Limb (tissue), 2 donors: ENCODE results near the gene GPBAR1.
A peak's percentile ranks its signal among the peaks of the same experiment; 100 is the strongest.

Experiments
- DNase-seq, 2 donors: peaks; one replicate each; pipeline ENCODE4 v3.0.0-alpha.2; 2016; ENCODE audit errors: extremely low spot score in 2 of 2

GPBAR1 gene

GRCh38 chr2:218285604-218286003 lies 24.8 kb downstream of the GPBAR1 start:
- no peak for DNase-seq

GRCh38 chr2:218286570-218287459 lies 26.0 kb downstream of the GPBAR1 start:
- peak; percentile 85 to 92 for DNase-seq

DNA sequence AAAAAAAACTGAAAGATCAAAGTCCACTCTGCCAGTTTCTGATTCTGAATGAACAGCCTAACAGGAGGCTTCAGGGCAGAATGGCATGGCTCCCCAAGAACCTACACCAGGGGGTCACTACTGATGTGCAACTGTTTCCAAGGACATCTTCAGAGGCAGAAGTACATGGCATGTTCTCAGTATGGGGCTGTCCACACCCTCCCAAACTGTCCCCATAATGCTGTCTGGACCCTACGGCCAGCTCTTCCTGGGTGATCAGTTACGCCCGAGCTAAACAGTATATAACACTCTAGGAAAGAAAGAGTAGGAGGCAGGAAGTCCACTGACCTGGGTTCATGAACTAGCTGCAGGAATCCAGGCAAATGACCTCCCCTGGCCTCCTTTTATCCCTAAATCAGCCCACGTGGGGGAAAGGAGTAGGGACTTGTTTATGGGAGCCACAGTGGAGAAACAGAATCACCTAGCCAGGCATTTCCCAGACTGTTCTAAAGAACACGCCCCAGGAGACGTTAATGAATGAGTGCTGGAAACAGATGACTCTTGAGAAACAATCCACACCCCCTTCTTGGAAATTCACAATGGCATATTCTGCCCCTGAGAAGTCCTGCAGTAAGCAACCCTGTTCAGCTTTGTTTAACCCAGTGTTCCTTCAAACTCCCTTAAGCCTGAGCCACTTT lies 29.0 kb downstream of the GPBAR1 start:
- no peak for DNase-seq

GRCh38 chr2:218290316-218291261 lies 29.8 kb downstream of the GPBAR1 start:
- DNase-seq = no peak

GRCh38 chr2:218291318-218292047 lies 30.7 kb downstream of the GPBAR1 start:
- DNase-seq = no peak

- DNase-seq = peak; percentile 84 to 89
Observed at GRCh38 chr2:218292048-218293014, 31.5 kb downstream of the GPBAR1 start, which contains the start of gene TMBIM1. TSS of gene TMBIM1 (minus strand) at chr2:218292503. CDS start at chr2:218282141, 10,362 bp downstream.

DNA sequence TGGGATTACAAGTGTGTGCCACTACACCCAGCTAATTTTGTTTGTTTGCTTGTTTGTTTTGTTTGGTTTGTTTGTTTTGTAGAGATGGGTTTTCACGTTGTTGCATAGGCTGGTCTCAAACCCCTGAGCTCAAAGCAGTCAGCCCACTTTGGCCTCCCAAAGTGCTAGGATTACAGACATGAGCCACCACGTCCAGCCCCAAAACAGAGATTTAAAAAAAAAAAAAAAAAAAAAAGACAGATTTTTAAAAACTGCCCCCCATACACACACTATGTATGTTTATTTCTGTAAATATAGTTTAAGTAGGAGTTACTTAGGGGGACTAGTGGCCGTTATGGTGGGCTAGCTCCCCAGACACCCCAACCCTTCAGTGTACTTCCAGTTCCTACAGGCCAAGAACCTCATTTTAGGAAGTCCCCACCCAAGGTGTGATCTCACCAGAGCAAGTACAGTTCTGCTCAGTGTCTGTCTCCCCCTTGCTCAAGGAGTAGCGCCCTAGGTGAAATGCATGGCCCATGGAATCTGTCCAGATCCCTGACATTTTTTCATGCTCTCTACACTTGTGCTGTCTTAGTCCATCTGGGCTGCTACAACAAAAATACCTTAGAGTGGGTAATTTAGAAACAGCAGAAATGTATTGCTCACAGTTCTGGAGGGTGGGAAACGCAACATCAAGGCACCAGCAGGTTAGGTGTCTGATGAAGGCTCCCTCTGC lies 33.1 kb downstream of the GPBAR1 start:
- DNase-seq = no peak

GRCh38 chr2:218294430-218295022 lies 33.7 kb downstream of the GPBAR1 start:
- no peak for DNase-seq

GRCh38 chr2:218295029-218295428 lies 34.2 kb downstream of the GPBAR1 start:
- no peak for DNase-seq

GRCh38 chr2:218296200-218296599 lies 35.4 kb downstream of the GPBAR1 start:
- no peak for DNase-seq

DNA sequence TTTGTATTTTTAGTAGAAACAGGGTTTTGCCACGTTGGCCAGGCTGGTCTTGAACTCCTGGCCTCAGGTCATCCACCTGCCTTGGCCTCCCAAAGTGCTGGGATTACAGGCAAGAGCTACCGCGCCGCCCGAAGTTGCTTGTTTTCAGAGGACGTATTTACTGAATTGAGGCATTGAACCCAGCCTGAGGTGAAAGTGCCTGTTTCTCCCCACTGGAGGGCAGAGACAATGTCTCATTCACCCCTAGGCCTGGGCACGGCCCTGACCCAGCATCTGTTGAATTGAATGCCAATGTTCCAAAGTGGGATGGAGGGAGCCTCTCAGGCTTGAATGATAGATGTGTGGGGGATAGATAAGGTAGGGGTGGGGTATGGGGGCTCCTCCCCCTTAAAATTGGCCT lies 36.0 kb downstream of the GPBAR1 start:
- DNase-seq = no peak

DNA sequence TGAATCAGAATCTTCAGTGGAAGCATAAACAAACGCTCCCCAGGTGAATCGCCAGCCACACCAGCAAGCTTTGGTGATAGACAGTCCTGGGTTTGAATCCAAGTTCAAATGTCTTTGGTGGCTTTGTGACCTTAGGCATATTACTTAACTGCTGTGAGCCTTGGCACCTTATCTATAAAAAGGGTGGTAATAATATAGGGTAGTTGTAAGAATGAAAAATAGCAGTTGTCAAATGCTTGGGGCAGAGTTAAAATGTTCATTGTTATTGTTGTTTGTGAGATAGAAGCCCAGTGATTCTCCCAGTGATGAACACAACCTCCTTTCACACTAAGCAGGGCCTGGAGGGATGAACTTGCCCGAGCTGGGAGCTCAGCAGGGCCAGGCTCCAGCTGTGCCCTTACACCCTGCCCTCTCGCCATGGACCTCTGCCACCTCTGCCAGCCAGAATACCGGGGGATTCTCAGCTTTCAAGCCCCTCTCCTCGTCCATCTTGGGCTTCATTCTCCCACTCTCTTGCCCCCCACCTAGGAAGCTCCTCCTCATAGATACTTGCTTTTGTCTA lies 37.6 kb downstream of the GPBAR1 start:
- DNase-seq = no peak

DNA sequence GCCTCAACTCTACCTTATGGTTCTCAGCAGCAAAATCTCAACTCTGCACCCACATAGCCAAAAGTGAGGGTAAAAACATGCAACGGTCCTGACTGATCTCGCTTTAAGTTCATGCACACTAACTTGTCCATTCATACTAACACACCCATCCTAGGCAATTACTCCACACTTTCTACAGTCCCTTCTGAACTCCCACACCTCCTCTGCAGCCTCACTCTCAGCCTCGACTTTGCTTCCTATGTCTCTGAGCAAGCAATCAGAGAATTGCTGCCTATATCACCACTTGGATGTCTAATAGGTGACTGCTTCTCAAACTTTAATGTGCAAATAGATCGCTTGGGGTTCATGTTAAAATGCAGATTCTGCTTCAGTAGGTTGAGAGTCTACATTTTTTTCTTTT lies 39.3 kb downstream of the GPBAR1 start:
- no peak for DNase-seq

DNA sequence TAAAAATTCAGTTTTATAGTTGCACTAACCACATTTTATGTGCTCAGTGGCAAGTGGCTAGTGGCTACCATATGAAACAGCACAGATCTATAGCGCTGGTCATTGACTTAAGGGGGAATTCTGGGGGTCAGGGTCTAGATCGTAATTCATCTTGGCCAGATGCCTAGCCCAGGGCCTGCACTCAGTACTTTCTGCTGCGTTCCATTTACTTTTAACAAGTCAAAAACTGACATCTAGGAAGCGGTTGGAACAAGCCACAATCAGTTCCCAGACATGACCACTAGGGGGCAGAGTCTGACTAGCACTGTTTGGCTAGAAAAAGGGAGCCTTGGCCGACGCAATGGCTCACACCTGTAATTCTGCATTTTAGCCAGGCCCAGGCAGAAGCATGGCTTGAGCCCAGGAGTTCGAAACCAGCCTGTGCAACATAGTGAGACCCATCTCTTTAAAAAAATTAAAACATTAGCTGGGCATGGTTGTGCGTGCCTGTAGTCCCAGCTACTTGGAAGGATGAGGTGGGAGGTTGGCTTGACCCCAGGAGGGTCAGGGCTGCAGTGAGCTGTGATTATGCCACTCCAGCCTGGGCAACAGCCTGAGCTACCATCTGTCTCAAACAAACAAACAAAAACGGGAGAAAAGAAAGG lies 40.5 kb downstream of the GPBAR1 start:
- peak; percentile 87 to 88 for DNase-seq

DNA sequence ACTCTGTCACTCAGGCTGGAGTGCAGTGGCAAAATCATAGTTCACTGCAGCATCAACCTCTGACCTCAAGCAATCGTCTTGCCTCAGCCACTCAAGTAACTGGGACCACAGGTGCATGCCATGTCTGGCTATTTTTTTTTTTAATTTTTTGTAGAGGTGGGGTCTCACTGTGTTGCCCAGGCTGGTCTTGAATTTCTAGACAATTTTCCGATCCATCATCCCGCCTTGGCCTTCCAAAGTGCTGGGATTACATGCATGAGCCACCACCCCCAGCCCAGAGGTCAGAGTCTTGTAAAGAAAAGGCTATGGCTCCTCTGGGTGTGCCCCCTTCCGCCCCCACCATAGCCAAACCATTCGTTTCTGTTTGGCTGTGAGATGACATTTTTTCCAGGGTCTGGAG lies 44.6 kb downstream of the GPBAR1 start:
- no peak for DNase-seq

- no peak for DNase-seq
Observed at GRCh38 chr2:218306184-218306920, 45.5 kb downstream of the GPBAR1 start.
